Measurements from ENCODE around the gene DDX28. TPM values are rescaled to one million over a fixed set of nuclear protein-coding genes. Genes with fewer than 3 reads are reported as not detected.

The DDX28 gene
- polyA plus RNA-seq = 10 to 100 TPM in 1 of 3 donors, 1 to 10 TPM in 2; 4.8 to 15.5 (median 5.5) TPM

- peak within 1 kb of the TSS; percentile 80 for H3K27ac ChIP-seq (ENCODE audit: low read depth, low read length)
- 0 to 1% (median 1%) methylated on average over 83 to 84 of the region's 84 CpGs for WGBS, 3 donors
Measured at GRCh38 chr16:68022728-68023537, at the start of gene DDX28, which contains the start of gene DUS2. TSS of gene DDX28 (minus strand) at chr16:68023232. CDS start at chr16:68023202, 30 bp downstream. TSS of gene DUS2 (plus strand) at chr16:68023284. CDS start at chr16:68038024, 14,740 bp downstream.

- no peak overlapping the region for H3K27ac ChIP-seq (ENCODE audit: low read depth, low read length)
- WGBS, 3 donors = 54 to 93% (median 66%) methylated on average over 9 of the region's 9 CpGs
Measured at GRCh38 chr16:68072038-68072695, 49.1 kb upstream of the DDX28 start.

- H3K27ac ChIP-seq (ENCODE audit: low read depth, low read length) = no peak overlapping the region
- WGBS, 3 donors = 86 to 94% (median 87%) methylated on average over 1 of the region's 1 CpG
Measured at GRCh38 chr16:68071518-68071901, 48.5 kb upstream of the DDX28 start.

- 87 to 92% (median 88%) methylated on average over 14 of the region's 14 CpGs for WGBS, 3 donors
- no peak overlapping the region for H3K27ac ChIP-seq (ENCODE audit: low read depth, low read length)
Measured at GRCh38 chr16:68070806-68071517, 47.9 kb upstream of the DDX28 start.

GRCh38 chr16:68070249-68070730, 47.3 kb upstream of the DDX28 start:
- 68 to 87% (median 70%) methylated on average over 2 of the region's 2 CpGs for WGBS, 3 donors
- H3K27ac ChIP-seq (ENCODE audit: low read depth, low read length) = no peak overlapping the region

- H3K27ac ChIP-seq (ENCODE audit: low read depth, low read length) = no peak overlapping the region
- WGBS, 3 donors = 76 to 79% (median 78%) methylated on average over 7 of the region's 7 CpGs
Measured at GRCh38 chr16:68069511-68070248, 46.6 kb upstream of the DDX28 start.

- H3K27ac ChIP-seq (ENCODE audit: low read depth, low read length) = no peak overlapping the region
- WGBS, 3 donors = 97 to 98% (median 98%) methylated on average over 9 of the region's 9 CpGs
Measured at GRCh38 chr16:68068926-68069325, 45.9 kb upstream of the DDX28 start.

GRCh38 chr16:68066763-68067162, 43.7 kb upstream of the DDX28 start:
- no peak overlapping the region for H3K27ac ChIP-seq (ENCODE audit: low read depth, low read length)
- 0 to 83% (median 18%) methylated on average over 1 of the region's 1 CpG for WGBS, 3 donors

- WGBS, 3 donors = 53 to 65% (median 55%) methylated on average over 6 of the region's 6 CpGs
- H3K27ac ChIP-seq (ENCODE audit: low read depth, low read length) = no peak overlapping the region
Measured at GRCh38 chr16:68065716-68066305, 42.8 kb upstream of the DDX28 start.

- H3K27ac ChIP-seq (ENCODE audit: low read depth, low read length) = no peak overlapping the region
- 21 to 44% (median 28%) methylated on average over 2 of the region's 2 CpGs for WGBS, 3 donors
Measured at GRCh38 chr16:68064791-68065365, 41.8 kb upstream of the DDX28 start.

- WGBS, 3 donors = 84 to 90% (median 87%) methylated on average over 4 of the region's 4 CpGs
- no peak overlapping the region for H3K27ac ChIP-seq (ENCODE audit: low read depth, low read length)
Measured at GRCh38 chr16:68062910-68063393, 39.9 kb upstream of the DDX28 start.

- WGBS, 3 donors = 77 to 82% (median 78%) methylated on average over 3 of the region's 3 CpGs
- H3K27ac ChIP-seq (ENCODE audit: low read depth, low read length) = no peak overlapping the region
Measured at GRCh38 chr16:68061396-68061795, 38.4 kb upstream of the DDX28 start.

GRCh38 chr16:68059804-68060203, 36.8 kb upstream of the DDX28 start:
- no peak overlapping the region for H3K27ac ChIP-seq (ENCODE audit: low read depth, low read length)

GRCh38 chr16:68055395-68055794, 32.4 kb upstream of the DDX28 start:
- H3K27ac ChIP-seq (ENCODE audit: low read depth, low read length) = no peak overlapping the region
- 87 to 93% (median 90%) methylated on average over 3 of the region's 3 CpGs for WGBS, 3 donors

GRCh38 chr16:68049449-68049848, 26.4 kb upstream of the DDX28 start:
- no peak overlapping the region for H3K27ac ChIP-seq (ENCODE audit: low read depth, low read length)
- WGBS, 3 donors = 96 to 98% (median 97%) methylated on average over 2 of the region's 2 CpGs

- no peak overlapping the region for H3K27ac ChIP-seq (ENCODE audit: low read depth, low read length)
- 76 to 85% (median 77%) methylated on average over 2 of the region's 2 CpGs for WGBS, 3 donors
Measured at GRCh38 chr16:68047987-68048386, 25.0 kb upstream of the DDX28 start.

- no peak overlapping the region for H3K27ac ChIP-seq (ENCODE audit: low read depth, low read length)
- WGBS, 3 donors = 89 to 92% (median 91%) methylated on average over 7 of the region's 7 CpGs
Measured at GRCh38 chr16:68046106-68046505, 23.1 kb upstream of the DDX28 start.

Measured in adipose tissue (tissue), 3 donors.